Stimulated activated naive CD8-positive, alpha-beta T cell treated with anti-CD3 and anti-CD28 coated beads, Interleukin-15, Interleukin-2, amounts not matched to agents 100 ng/mL and 50 ng/mL, for 24 hours (primary cell): ENCODE data around the gene KIR2DL3.
A peak's percentile ranks its signal among the peaks of the same experiment; 100 is the strongest.
"Not testable (repeated sequence)": the region's sequence is repeated elsewhere in the genome, so short reads cannot be mapped to it uniquely, and the experiment has no call there.

Experiments
- H3K27ac Mint-ChIP-seq: one replicate; pipeline ENCODE4 v1.8.0; 2021; ENCODE audit warnings: mild to moderate bottlenecking, mixed read lengths
- H3K27me3 Mint-ChIP-seq: one replicate; pipeline ENCODE4 v1.8.0; 2021; ENCODE audit warnings: mixed read lengths
- H3K36me3 Mint-ChIP-seq: one replicate; pipeline ENCODE4 v1.8.0; 2021; ENCODE audit warnings: low read depth, mixed read lengths
- H3K4me1 Mint-ChIP-seq: one replicate; pipeline ENCODE4 v1.8.0; 2021; ENCODE audit warnings: low read depth, mixed read lengths
- H3K4me3 Mint-ChIP-seq: one replicate; pipeline ENCODE4 v1.8.0; 2021; ENCODE audit warnings: mild to moderate bottlenecking, mixed read lengths
- H3K9me3 Mint-ChIP-seq: one replicate; pipeline ENCODE4 v1.8.0; 2021; ENCODE audit warnings: mixed read lengths

Gene KIR2DL3

GRCh38 chr19:54770511-54770910 lies 32.2 kb downstream of the KIR2DL3 start:
- H3K36me3 Mint-ChIP-seq, H3K27me3 Mint-ChIP-seq, H3K4me3 Mint-ChIP-seq, H3K4me1 Mint-ChIP-seq, H3K27ac Mint-ChIP-seq, H3K9me3 Mint-ChIP-seq: not testable (repeated sequence)

- H3K27ac Mint-ChIP-seq, H3K4me3 Mint-ChIP-seq, H3K9me3 Mint-ChIP-seq, H3K4me1 Mint-ChIP-seq, H3K36me3 Mint-ChIP-seq, H3K27me3 Mint-ChIP-seq: not testable (repeated sequence)
Measured at GRCh38 chr19:54771018-54771960, 33.0 kb downstream of the KIR2DL3 start.

GRCh38 chr19:54772666-54773065 lies 34.4 kb downstream of the KIR2DL3 start:
- H3K9me3 Mint-ChIP-seq, H3K36me3 Mint-ChIP-seq, H3K27ac Mint-ChIP-seq, H3K4me1 Mint-ChIP-seq, H3K27me3 Mint-ChIP-seq, H3K4me3 Mint-ChIP-seq: not testable (repeated sequence)

- not testable (repeated sequence) for H3K4me1 Mint-ChIP-seq, H3K4me3 Mint-ChIP-seq, H3K27ac Mint-ChIP-seq, H3K36me3 Mint-ChIP-seq, H3K27me3 Mint-ChIP-seq, H3K9me3 Mint-ChIP-seq
Measured at GRCh38 chr19:54775095-54775815, 36.9 kb downstream of the KIR2DL3 start.

GRCh38 chr19:54775830-54776229 lies 37.5 kb downstream of the KIR2DL3 start:
- H3K36me3 Mint-ChIP-seq, H3K9me3 Mint-ChIP-seq, H3K4me1 Mint-ChIP-seq, H3K27me3 Mint-ChIP-seq, H3K27ac Mint-ChIP-seq, H3K4me3 Mint-ChIP-seq: not testable (repeated sequence)

GRCh38 chr19:54777851-54778250 lies 39.5 kb downstream of the KIR2DL3 start:
- H3K27ac Mint-ChIP-seq, H3K4me1 Mint-ChIP-seq, H3K4me3 Mint-ChIP-seq, H3K36me3 Mint-ChIP-seq, H3K27me3 Mint-ChIP-seq, H3K9me3 Mint-ChIP-seq: not testable (repeated sequence)

GRCh38 chr19:54778896-54779295 lies 40.6 kb downstream of the KIR2DL3 start:
- not testable (repeated sequence) for H3K27me3 Mint-ChIP-seq, H3K4me1 Mint-ChIP-seq, H3K4me3 Mint-ChIP-seq, H3K36me3 Mint-ChIP-seq, H3K27ac Mint-ChIP-seq, H3K9me3 Mint-ChIP-seq

GRCh38 chr19:54782916-54783315 lies 44.6 kb downstream of the KIR2DL3 start:
- H3K4me1 Mint-ChIP-seq, H3K9me3 Mint-ChIP-seq, H3K4me3 Mint-ChIP-seq, H3K36me3 Mint-ChIP-seq, H3K27ac Mint-ChIP-seq: not testable (repeated sequence)
- peaks cover 14% of the 10 kb centered on the region for H3K27me3 Mint-ChIP-seq

- H3K36me3 Mint-ChIP-seq, H3K27ac Mint-ChIP-seq, H3K9me3 Mint-ChIP-seq, H3K4me3 Mint-ChIP-seq, H3K4me1 Mint-ChIP-seq: not testable (repeated sequence)
- H3K27me3 Mint-ChIP-seq: peaks cover 12% of the 10 kb centered on the region
Measured at GRCh38 chr19:54786091-54786723, 47.9 kb downstream of the KIR2DL3 start.

GRCh38 chr19:54788154-54788553 lies 49.8 kb downstream of the KIR2DL3 start:
- Mint-ChIP-seq H3K27me3 (peaks cover 15% of the 10 kb centered on the region), H3K4me1 (peaks cover 12% of the 10 kb centered on the region)
- not testable (repeated sequence) for H3K9me3 Mint-ChIP-seq, H3K27ac Mint-ChIP-seq, H3K4me3 Mint-ChIP-seq, H3K36me3 Mint-ChIP-seq

- H3K9me3 Mint-ChIP-seq: peaks cover 4% of the 10 kb centered on the region
- peaks cover 9% of the 10 kb centered on the region for H3K27me3 Mint-ChIP-seq
- peaks cover 16% of the 10 kb centered on the region for H3K4me1 Mint-ChIP-seq
- H3K4me3 Mint-ChIP-seq: no peak overlapping the region
- no peak overlapping the region for H3K27ac Mint-ChIP-seq
- H3K36me3 Mint-ChIP-seq: no peaks in the 10 kb centered on the region
Measured at GRCh38 chr19:54790711-54791110, 52.4 kb downstream of the KIR2DL3 start.

GRCh38 chr19:54791476-54791875 lies 53.2 kb downstream of the KIR2DL3 start:
- Mint-ChIP-seq H3K27me3 (peaks cover 5% of the 10 kb centered on the region), H3K4me3 (no peak overlapping the region), H3K4me1 (peaks cover 16% of the 10 kb centered on the region), H3K9me3 (peaks cover 4% of the 10 kb centered on the region), H3K36me3 (no peaks in the 10 kb centered on the region), H3K27ac (no peak overlapping the region)

GRCh38 chr19:54792814-54793213 lies 54.5 kb downstream of the KIR2DL3 start:
- H3K27me3 Mint-ChIP-seq: peaks cover 9% of the 10 kb centered on the region
- peak overlapping the region; percentile 21 for H3K27ac Mint-ChIP-seq
- peaks cover 4% of the 10 kb centered on the region for H3K9me3 Mint-ChIP-seq
- H3K4me1 Mint-ChIP-seq: peaks cover 16% of the 10 kb centered on the region
- no peaks in the 10 kb centered on the region for H3K36me3 Mint-ChIP-seq
- H3K4me3 Mint-ChIP-seq: peak overlapping the region; percentile 75

- Mint-ChIP-seq H3K36me3 (no peaks in the 10 kb centered on the region), H3K27ac (no peak overlapping the region), H3K4me1 (peaks cover 16% of the 10 kb centered on the region), H3K9me3 (peaks cover 9% of the 10 kb centered on the region), H3K4me3 (no peak overlapping the region), H3K27me3 (peaks cover 26% of the 10 kb centered on the region)
Measured at GRCh38 chr19:54795758-54796157, 57.4 kb downstream of the KIR2DL3 start.
